Astrocyte of the spinal cord (primary cell): ENCODE measurements around the gene GXYLT2.

Experiments
- DNase-seq: peaks from one replicate; pipeline ENCODE4 v3.0.0; 2011; ENCODE audit warnings: low read depth, low spot score
- H3K4me3 ChIP-seq: 2 replicates; pipeline ENCODE4 v1.5.1; 2011; ENCODE audit warnings: low read depth, mild to moderate bottlenecking, low read length, moderate library complexity
- in situ Hi-C: cut with HindIII; loops from 2 replicates; pipeline ENCODE4 v1.10.0; 2017; ENCODE audit warnings: low sequenced_read_pairs
- TF ChIP-seq, protein P1 (sequence below): IDR thresholded peaks from 2 replicates; pipeline ENCODE4 v1.5.1; 2012; ENCODE audit warnings: low read depth, mild to moderate bottlenecking, low read length, inconsistent platforms

GXYLT2 gene

DNA sequence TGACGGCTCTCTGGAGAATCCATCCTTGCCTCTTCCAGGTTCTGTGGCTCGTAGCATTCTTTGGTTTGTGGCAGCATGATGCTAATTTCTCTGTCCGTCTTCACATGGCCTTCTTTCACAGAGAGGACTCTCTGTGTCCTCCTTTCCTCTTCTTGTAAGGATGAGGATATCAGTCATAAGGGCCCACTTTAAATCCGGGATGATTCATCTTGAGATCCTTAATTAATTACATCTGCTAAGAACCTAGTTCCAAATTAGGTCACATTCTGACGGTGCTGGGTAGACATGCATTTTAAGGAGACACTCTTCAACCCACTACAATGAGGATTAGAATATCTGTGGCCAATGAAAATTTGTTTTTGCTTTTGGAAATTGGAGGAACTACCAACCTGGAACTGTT is 15.7 kb upstream of the GXYLT2 start:
- no peak overlapping the region for H3K4me3 ChIP-seq
- TF ChIP-seq, protein P1, sequence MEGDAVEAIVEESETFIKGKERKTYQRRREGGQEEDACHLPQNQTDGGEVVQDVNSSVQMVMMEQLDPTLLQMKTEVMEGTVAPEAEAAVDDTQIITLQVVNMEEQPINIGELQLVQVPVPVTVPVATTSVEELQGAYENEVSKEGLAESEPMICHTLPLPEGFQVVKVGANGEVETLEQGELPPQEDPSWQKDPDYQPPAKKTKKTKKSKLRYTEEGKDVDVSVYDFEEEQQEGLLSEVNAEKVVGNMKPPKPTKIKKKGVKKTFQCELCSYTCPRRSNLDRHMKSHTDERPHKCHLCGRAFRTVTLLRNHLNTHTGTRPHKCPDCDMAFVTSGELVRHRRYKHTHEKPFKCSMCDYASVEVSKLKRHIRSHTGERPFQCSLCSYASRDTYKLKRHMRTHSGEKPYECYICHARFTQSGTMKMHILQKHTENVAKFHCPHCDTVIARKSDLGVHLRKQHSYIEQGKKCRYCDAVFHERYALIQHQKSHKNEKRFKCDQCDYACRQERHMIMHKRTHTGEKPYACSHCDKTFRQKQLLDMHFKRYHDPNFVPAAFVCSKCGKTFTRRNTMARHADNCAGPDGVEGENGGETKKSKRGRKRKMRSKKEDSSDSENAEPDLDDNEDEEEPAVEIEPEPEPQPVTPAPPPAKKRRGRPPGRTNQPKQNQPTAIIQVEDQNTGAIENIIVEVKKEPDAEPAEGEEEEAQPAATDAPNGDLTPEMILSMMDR, result no peak
- DNase-seq, result peak; percentile 5
- in situ Hi-C loops, result no loop called here

DNA sequence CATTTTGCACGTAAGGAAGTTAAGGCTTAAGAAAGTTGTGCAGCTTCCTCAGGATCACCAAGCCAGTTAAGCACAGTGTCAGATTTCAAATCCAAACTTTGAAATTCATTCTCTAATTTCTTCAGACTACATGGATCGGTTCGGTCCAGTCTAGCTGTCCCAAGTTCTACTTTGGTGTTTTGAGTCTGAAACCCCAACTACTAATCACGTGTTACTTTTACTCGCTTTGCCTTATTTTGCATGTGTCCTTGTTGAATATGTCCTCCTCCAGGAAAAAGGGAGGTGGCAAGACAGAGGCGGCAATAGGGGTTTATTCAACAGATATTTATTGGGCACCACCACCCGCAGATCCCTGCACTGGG is 522 bp upstream of the GXYLT2 start:
- in situ Hi-C loops, result no loop called here
- peak overlapping the region; percentile 69 for H3K4me3 ChIP-seq
- TF ChIP-seq, protein P1, result no peak
- DNase-seq, result peak; percentile 50

DNA sequence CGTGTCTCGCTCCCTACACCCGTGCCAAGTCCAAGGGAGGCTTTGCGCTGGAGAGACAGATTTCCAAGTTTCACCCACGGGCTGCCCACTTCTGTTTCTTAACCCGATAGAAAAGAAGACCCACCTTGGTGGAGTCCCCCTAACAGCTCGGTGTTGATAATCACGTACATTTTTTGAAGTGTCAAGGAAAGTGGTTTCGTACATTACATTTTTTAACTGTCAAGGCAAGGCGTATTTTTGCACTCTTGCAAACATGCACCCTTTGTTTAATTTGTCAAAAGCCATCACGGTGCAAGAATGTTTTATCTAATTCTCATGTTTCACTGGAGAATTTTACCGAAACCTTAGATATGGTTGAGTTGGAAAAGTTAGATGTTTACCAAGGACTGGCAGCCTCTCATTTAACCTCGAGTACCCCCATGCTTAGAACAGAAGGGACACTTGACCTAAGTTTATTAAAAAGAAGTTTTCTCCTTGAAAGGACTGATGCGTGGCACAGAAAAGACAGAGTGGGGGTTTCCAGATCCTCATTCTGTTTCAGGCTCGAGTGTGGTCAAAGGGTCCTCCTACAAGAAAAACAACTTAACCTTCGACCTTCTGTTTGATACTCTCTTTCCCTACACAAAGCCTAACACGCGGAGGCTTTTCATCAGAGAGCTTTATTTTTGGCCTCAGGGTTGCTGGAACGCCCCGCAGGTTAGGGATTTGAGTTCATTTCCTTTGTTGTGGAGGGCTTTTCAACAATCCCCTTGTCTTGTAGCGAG is 882 bp downstream of the GXYLT2 start:
- peak; percentile 37 for DNase-seq
- TF ChIP-seq, protein P1, result no peak
- peak overlapping the region; percentile 69 for H3K4me3 ChIP-seq
- in situ Hi-C loops, result no loop called here

DNA sequence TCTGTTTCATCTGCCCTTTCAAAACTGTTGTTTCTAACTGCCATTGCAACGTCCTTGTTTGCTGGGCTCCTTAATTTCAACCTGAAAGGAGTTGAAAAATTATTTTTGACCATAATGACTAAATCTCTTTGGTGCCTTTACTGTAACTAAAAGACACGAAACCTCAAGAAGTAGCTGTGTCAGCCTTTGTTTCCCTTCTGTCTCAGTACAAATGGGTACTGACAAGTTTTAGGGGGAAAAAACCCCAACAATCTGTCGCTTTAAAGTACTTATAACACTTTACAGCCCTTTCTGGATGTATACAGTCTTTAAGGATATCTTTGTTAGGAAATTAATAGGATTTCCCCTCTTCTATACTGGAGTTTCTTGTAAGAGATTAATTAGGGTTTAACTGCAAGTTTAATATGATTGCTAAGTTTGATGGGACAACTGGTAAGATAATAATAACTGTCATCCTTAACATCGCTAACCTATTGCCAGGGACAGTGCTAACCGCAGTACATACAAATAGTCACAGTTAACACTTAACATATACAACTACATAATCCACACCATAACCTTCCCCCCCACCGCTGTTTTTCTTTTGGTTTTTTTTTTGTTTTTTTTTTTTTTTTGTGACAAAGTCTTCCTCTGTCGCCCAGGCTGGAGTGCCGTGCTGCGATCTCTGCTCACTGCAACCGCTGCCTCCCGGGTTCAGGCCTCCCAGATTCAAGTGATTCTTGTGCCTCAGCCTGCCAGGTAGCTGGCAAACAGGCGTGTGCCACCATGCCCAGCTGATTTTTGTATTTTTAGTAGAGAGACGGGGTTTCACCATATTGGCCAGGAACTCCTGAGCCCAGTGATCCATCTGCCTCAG is 1.7 kb downstream of the GXYLT2 start:
- peak overlapping the region; percentile 69 for H3K4me3 ChIP-seq
- TF ChIP-seq, protein P1, result no peak
- DNase-seq, result peak; percentile 16
- in situ Hi-C loops, result no loop called here

DNA sequence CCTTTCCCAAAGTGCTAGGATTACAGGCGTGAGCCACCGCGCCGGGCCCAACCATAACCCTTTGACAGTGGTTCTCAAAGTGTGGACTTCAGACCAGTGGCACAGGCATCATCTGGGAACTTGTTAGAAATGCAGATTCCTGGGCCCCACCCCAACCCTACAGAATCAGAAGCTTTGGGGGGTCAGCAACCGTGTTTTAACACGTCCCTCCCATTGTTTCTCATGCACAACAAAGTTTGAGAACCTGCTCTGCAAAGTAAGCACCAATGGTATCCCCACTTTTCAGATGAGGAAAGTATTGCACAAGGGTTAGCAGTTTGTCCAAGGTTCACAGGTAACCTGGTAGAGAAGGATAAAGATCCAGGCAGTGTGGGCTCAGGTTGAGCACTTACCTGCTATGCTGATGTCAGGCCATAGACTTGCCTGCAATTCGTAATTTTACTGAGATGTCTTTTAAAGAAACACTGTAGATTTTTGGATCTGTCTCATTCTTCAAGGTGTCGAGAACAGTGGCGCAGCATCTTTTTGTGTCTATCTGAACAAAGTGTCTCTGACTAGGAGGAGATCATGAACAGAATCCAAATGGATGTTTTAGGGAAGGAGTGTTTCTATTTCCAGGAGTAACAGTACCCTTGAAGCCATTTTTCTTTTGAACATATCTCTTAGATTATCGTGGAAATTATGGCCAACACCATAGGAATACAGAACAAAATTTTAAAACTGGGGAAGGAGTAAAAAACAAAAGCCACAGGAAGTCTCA is 2.5 kb downstream of the GXYLT2 start:
- TF ChIP-seq, protein P1, result no peak
- in situ Hi-C loops, result no loop called here
- DNase-seq, result no peak
- no peak overlapping the region for H3K4me3 ChIP-seq

DNA sequence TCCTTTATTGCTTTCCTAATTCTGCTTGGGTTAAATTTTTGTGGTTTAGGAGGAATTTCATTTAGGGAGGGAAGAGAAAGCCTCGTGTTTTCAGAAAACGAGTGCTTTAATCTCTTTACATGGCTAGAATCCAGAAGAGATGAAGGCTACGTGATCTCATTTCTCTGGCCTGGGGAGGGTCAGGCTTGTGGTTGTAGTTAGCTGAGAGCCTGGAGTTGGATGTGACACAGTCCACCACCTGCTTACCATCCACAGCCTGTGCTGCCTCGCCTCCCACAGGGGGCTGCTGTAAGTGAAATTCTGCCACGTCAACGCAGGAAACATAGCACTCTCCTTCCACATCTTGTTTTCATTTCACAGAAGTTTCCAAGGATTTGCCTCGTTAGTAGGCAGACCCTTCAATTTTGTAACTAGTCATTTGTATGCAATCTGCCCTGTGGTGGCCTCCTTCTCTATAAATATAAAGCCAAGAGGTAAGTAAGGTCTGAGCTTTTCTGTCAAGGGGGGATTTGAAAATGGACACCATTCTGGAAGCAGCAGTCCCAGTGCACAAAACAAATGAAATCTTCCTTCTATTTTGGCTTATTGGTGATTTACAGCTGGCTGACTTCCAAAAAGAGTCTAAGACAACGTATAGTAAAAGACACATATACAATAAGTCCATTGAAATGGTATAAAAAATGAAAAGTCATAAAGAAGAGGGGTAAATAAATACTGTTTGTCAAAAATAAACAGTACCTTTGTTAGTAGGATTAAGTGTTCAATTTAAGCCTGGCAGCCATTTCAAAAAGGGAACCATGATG is 3.4 kb downstream of the GXYLT2 start:
- peak overlapping the region; percentile 15 for H3K4me3 ChIP-seq

More for the DNA sequence above, 3.4 kb downstream of the GXYLT2 start:
- TF ChIP-seq, protein P1, result peak; percentile 19
- DNase-seq, result peak; percentile 99
- in situ Hi-C loops, result no loop called here
